Glomerular endothelial cell (primary cell): Measurements from ENCODE around the gene ALCAM. TPM values are rescaled to one million over a fixed set of nuclear protein-coding genes. Genes with fewer than 3 reads are reported as not detected.

Source experiments
- DNase-seq: peaks from one replicate; pipeline ENCODE4 v3.0.0-alpha.2; 2011; ENCODE audit warnings: low read depth, low spot score; ENCODE audit errors: extremely low read depth
- total RNA-seq: library from RNA; depleted of rRNA; stranded (reverse); fragments of >200 nt; gene quantifications from 2 replicates; pipeline ENCODE4 v1.2.3, GENCODE V29; 2015

Gene ALCAM
- total RNA-seq, 1 donor from 2014 or later = 50.8 TPM

DNA sequence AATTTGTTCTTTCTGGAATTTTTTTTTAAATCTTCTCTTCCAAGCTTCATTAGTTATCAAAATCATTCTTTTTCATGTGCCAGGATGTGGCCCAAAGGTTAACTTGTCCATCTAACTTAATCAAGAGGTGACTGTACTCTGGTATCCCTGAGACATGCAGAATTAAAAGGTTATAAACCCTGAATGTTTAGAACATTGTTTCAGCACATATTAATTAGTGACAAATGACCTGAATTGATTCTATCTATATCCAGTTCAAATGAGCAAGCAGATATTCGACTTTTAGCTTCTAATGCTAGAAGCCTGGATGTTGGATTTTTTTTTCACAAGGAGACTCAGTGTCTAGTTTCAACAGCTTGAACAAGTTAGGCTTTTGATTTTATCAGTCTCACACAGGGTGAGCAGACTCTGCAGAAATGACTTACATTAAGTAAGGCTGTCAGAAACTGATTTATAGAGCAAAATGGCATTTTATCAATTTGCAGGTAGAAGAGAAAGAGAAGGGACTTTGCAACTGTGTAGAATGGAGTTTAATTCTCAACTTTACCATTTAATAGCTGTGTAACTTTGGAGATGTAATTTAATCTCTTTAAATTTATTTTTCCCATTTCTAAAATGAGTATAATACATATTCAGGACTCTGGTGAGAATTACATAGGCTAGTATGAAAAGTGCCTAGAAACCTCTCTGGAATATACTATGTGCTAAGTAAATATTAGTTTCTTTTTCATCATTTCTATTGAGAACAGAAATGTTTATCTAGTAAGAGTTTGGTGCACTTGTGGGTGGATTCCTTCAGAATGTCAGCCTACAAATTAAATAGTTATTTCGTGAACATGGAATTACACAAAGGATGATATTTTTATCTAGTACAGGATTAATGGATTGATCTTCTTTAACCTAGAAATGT, 100.0 kb downstream of the ALCAM start:
- no peak for DNase-seq

DNA sequence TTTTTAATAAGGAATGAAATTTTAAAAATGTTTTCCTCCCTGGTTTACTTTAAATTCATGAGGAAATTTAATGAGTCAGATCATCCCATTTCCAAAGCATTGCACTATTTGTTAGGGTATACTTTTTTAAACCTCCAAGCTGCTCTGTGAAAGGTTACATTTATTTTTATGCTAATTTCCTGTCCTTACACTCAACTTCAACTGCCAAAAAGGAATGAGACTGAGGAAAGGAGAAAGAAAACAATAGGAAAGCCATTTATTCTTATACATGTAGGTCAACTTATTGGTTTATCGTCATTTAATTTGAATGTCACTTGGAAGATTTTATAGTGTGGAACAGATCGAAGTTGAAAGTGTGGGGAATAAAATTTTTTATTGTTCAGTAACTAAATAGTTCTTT, 104.1 kb downstream of the ALCAM start:
- DNase-seq = no peak

DNA sequence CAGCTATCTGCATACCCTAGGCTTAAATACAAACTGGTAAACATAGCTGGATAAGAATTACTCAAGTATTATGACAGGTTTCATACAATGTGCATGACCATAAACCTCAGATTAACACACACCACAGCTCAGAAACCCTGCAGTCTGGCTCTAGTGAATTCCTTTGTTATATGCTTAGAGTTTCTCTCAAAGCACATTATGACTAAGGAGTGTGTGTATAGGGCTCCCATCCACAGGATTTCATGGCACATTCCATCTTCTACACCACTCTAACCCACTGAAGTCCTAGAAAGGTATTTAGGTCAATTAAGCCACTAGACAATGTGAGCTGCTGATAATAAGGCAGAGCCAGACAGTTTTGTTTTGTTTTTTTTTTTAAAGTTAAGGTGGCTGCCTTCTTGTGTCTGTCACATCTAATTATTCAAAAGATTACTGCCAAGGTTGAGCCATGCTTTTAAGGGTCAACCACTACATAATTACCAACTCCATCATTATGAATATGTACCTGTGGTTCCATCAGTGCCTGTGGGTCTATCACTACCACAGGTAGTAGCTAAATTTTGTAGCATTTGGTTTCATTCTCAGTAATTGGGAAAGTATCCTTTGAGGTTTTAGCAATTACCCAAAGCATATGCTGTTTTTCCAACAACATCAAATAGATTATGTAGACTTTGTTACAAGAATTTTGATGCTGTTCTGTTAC, 107.0 kb downstream of the ALCAM start:
- no peak for DNase-seq

DNA sequence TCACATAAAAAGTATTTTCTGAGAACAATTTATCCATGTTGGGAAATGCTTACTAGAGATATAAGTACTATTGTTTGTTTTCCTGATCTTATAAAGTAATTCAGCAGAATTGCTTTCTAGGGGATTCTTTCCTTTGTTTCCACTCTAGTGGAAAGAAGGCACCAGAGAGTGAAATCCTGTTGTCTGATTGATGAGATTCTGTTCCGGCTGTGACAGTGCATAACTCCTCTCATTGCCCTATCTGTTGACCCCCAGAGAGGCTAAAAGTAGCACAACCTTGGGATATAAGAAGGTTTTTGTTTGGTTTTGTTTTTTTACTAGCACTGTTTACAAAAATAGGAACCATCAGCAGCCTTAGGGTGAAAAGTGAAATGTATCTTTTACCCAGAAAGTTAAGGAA, 114.1 kb downstream of the ALCAM start:
- DNase-seq = no peak

DNA sequence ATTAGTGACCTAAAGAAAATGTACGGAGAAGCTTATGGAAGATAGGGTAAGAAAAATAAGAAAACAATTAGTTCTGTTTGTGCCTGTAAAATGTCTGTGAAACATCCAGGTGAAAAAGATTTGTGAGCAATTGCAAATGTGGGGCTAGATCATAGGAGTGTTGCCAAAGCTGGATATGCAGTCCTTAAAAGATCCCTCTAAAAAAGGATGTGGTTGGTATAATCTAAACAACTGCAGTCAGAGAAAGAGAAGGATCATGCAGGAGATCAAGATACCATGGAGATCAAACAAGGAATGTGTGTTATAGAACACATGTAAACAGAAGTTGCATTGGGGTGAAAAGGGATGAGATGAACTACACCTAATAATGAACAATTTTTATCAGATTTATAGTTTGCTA, 116.8 kb downstream of the ALCAM start:
- no peak for DNase-seq

DNA sequence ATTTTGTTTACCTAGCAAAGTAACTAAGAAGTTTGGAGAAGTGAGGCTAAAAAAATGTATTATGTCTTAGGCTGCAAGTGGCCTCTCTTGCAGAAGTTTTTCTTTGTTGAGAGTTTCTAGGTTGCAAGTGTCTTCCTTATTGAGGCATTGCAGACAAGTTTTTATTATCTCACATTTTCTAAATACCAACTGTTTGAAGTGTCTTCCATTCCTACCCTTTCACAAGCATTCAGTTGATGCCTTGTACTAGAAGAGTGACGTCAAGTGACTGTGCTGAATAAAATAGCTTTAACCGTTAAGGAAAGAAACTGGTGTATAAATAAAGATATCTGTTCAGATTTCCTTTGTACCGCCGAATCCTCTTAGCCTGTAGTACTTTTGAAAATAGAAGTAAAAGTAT, 123.3 kb downstream of the ALCAM start:
- DNase-seq = no peak

DNA sequence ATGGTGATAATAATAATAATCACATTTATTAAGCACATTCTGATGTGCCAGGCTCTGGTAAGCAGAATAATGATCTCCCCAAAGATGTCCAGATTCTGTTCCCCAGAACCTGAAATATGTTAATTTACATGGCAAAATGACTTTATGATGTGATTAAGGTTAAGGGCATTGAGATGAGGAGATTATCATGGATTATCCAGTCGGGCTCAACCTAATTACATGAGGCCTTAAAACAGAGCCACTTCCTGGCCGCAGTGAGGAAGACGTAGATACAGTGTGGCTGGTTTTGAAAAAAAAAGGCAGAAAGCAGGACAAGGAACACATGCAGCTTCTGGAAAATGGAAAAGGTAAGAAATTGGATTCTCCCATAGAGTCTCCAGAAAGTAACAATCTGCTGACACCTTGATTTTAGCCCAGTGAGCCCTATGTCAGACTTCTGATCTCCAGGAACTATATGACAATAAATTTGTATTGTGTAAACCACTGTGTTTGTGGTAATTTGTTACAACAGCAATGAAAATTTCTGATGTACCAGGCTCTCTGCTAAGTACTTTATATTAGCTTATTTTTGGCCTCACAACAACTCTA, 126.7 kb downstream of the ALCAM start:
- no peak for DNase-seq

DNA sequence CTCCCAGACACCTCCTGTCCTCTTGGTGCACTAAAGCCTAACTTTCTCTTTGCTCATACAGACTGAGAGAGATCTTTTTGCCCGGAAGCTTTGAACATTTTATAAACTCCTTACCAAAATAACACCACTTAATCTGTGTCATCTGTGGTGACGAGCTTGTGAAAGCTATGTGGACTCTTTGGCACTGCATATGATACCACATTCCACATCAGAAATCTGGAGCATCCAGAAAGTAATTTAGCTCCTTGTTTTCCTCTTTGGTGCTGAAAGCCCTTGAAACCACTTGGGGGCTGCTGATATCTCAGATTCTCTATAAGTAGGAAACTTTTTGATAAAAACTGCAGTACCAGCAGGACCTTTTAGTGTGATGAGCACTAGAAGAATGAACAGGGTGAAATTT, 128.3 kb downstream of the ALCAM start:
- no peak for DNase-seq

DNA sequence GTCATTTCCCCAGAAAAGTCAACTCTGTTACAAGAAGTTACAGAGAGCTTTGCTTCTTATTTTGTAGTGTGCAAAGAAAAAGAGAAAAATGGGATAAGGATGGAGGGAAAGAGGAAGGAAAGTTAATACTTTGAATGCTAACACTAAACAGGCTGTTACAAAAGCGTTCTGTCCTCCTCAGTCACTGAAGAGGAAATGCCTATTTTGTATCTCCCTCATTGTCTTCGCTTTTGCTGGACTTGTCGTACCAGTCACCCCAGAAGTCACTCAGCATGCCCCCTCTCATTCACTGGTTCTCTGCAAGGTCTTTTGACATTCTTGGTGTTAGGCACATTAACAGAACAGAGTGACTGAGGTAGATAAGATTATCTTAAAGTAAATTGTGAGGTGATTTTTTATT, 129.6 kb downstream of the ALCAM start:
- DNase-seq = no peak

DNA sequence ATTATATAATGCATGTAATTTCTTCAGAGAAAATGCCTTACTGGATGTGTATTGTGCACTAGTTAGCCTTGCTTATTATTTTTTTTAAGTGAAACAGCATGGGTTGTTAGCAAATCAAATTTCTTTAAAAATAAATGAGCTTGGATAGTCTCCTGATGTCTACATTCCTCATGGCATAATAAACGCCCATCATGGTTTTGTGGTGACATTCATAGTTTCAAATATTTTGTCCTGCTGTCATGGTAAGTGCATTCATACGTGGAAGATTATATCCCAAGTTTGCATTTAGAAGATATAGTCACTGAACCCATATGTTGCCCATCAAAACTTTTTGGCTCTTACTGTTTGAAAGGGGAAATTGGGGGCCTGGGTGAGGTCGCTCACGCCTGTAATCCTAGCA, 130.7 kb downstream of the ALCAM start:
- no peak for DNase-seq

DNA sequence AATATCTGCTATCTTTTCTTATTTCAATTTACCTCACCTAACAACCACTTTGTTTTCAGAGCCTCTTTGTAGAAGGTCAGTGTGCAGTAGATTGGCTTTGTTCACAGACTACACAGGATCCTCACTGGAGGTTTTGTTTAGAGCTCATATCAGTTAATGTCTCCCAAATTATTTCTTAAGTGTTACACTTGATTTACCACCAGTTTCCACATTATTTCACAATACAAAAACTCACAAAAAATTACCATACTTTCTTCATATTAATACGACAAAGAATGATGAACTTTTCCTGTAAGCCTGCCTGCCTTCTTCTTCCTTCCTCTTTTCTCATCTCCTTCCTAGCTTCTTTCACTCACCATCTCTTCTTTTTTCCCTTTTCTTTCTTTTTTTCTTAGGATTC, 133.3 kb downstream of the ALCAM start:
- DNase-seq = no peak

DNA sequence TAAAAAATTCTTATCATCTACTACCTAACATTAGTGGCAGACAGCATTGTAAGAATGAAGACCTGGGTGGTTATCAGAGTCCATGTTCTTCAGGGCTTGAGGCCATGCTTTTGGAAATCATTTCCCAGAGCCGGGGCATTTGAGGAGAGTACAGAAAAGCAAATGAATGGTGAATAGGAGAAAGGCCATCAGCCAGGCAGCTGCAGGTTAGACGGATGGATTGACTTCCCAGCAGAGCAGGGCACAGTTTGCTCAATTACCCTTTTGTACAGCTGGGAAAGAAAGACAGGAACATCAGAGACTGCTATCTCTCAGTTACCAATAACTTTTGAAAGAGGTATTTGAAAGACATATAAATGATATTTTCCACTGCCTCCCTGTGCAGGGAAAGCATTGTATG, 135.6 kb downstream of the ALCAM start:
- no peak for DNase-seq

DNA sequence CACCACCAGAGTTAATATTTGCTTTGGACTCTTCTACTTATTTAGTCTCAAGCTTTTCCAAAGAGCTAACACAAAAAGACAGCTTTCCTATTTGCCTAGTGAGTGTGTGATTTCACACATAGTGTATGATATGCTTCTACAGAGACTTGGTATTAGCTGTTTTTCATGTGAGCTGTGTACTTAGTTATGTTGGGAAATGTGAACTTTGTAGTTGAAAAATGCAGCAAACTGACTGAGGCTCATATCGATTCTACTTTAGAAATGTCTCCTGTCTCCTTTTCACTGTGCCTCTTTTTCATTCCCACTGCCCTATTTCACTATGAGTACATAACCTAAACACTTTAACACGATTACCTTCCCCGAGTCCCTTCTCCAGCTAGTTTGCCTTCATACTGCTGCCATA, 136.5 kb downstream of the ALCAM start:
- no peak for DNase-seq

DNA sequence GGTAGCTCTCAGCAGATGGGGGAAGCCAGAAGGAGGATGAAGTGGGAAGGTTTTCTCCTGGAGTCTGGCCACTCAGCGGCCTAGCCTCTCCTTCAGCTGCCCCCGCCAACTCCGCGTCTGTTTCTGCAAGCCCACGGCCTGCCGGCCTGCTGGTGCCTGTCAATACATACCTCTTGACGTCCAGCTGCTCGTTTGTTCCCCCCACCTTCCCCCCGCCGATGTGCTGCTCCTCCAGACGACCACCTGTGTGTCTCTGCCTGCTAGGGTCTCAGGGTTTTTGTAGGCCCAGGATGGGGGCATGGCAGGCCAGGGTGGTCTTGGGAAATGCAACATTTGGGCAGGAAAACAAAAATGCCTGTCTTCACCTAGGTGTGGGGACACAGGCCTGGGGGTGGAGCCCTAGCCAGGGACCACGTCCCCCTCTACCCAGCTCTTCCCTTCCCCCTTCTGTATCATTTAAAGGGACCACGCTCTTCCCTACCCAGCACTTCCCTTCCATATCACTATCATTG, 137.8 kb downstream of the ALCAM start:
- no peak for DNase-seq

DNA sequence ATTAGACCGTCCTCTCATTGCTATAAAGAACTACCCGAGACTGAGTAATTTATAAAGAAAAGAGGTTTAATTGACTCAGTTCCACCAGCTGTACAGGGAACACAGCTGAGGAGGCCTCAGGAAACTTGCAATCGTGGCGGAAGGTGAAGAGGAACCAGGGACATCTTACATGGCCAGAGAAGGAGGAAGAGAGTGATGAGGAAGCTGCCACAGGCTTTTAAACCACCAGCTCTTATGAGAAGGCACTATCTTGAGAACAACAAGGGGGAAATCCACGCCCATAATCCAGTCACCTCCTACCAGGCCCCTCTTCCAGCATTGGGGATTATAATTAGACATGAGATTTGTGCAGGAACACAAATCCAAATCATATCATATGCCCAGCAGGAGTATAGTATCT, 138.5 kb downstream of the ALCAM start:
- no peak for DNase-seq

DNA sequence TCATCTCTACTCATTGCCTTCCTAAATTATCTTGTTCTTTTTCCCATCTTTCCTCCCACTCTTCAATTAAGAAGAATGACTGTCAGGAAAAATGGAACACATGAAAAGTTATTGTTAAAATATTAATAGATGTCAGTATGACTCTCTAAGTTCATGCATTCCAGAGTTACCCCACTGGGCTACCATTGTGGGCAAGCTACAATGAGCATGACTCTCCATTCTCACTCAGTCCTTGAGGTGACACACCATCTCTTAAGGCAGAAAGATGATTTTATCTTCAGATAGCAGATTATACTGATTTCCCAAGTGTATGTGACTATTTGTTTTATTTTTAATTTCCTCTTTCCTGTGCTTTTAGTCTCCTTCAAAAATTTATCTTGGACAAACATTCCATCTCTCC, 144.3 kb downstream of the ALCAM start:
- no peak for DNase-seq

DNA sequence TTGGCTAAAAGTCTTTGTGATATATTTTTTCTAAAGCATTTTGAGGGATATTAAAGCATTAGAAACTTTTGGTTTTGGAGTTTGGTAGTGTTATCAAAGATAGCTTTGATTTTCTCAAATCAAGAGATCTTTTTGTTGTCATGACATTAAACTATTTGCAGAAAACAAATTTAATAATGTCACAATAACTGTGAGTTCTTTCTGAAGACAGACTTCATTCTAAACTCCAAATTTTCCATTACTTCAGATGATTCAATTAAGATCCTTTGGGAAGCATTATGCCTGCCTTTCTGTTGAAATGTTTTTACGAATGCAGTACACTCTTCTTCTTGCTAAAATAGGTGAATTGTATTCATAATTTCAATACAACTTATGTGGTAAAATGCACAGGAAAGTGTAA, 145.4 kb downstream of the ALCAM start:
- no peak for DNase-seq

DNA sequence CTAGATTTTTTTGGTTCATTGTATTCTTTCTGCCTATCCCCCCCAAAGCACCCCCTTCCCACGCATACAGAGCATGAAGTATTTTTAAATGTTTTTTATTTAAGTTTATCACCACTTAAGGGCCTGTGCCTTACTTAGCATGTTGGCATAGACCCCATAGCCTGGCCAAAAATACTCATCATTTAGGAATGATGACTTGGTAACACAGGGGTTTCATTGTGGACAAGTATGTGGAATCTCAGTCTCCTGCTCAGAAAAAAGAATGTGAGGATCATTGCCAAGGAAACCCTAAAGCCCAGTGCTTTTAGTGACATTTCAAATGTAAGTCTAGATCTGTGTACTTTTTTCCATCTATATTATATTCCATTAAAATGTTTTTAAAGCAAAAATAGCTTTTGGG, 146.3 kb downstream of the ALCAM start:
- no peak for DNase-seq

DNA sequence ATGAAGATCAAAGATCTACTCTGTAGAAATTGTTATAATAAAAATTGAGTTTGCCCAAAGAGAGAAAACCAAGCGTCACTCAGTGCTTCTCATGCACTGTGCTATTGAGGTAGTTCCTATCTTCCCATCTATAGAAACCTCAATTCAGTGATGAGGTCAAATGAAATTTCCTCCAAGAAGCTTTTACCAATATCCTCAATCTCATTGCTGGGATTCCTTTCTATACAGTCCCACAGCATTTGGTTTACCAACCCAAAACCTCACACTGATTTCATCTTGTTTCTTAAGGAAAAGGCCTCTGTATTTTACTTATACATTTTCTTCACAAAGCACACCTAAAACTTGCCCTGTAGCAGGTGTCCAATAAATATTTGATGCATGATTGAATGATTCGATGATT, 147.2 kb downstream of the ALCAM start:
- DNase-seq = no peak

DNA sequence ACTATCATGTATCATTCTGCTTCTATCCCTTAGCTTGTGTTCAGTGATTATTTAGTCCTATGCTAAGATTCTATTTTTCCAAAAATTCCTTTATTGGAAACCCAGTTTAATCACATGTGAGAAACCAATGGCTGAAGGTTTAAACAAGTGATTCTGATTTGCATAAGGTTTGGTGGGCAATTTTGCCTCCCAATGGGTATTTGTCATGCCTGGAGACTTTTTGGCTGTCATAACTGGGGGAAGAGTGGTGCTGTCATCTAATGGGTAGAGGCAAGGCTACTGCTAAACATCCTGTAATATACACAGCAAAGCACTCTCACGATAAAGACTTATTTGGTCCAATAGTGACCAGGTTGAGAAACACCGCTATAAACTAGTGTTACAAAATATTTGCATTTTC, 148.7 kb downstream of the ALCAM start:
- DNase-seq = no peak

DNA sequence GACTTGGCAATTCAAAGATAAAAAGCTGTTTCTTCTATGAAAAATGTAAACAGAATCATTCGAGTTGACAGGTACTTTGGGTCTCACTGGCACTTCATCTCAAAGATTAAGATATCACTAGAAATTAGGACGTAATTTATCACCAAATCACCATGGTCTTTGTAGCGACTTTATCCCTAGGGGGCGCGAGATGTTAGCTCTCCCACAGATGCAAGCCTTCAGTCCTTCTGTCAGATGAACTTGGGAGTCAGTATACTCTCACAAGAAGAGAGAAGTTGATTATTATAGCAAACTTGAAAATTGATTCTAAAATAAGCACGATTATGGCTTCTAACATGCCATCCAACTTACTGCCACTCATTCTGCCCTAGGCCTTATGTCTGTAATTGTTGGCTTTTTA, 150.3 kb downstream of the ALCAM start:
- no peak for DNase-seq

DNA sequence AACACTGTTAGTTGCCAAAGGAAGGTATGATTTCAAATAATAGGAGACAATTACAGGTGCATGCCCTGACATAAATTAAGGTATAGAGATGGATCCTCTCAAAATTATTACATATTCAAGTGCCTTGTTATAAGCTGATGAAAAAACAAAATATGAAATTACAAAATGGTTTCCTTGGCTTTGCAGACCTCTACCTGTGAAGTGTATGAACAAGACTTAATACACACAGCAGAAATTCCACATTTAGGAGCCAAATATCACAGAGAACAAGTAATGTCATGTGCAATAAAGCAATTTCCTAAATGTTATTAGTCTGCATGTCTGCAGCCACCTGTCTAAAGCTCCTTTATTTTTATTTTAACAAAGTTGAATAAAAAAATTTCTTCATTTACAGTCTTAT, 151.5 kb downstream of the ALCAM start:
- DNase-seq = no peak
